Measurements from ENCODE around the gene KNTC1. TPM values are rescaled to one million over a fixed set of nuclear protein-coding genes. Genes with fewer than 3 reads are reported as not detected.

The KNTC1 gene
- total RNA-seq, 4 donors from 2014 or later, result 13.2 to 18.3 (median 15.0) TPM

GRCh38 chr12:122672515-122672914 lies 145.5 kb downstream of the KNTC1 start:
- no peak for TF ChIP-seq CTCF (IDR thresholded peaks at IDR 0.05; ENCODE audit: low read depth)

Small RNAs within 50 kb of the gene (small RNA-seq; reads per million reads assigned to genes)
- gene AC026333.1, result not detected
- gene RF00411, result not detected

Other genes starting within 250 kb of the KNTC1 start
- 100 to 1,000 TPM in 3 of 4 donors, 10 to 100 TPM in 1; 86.7 to 103 (median 103) TPM for gene CLIP1, start 104.6 kb upstream of the KNTC1 start, total RNA-seq
- gene ZCCHC8, start 26.3 kb upstream of the KNTC1 start, total RNA-seq, result 10 to 100 TPM; 24.4 to 33.4 (median 28.9) TPM
- 100 to 1,000 TPM in 2 of 4 donors, 10 to 100 TPM in 2; 63.4 to 103 (median 98.6) TPM for gene RSRC2, start 313 bp upstream of the KNTC1 start, total RNA-seq
- gene HCAR2, start 176.1 kb downstream of the KNTC1 start, total RNA-seq, result 10 to 100 TPM in 2 of 4 donors, 1 to 10 TPM in 2; 7.7 to 15.8 (median 10.9) TPM
- gene HCAR3, start 189.6 kb downstream of the KNTC1 start, total RNA-seq, result 1 to 10 TPM; 1.9 to 3.1 (median 2.4) TPM
- gene HCAR1, start 203.6 kb downstream of the KNTC1 start, total RNA-seq, result 1 to 10 TPM; 4.0 to 7.7 (median 4.8) TPM
- 10 to 100 TPM; 19.6 to 32.8 (median 26.2) TPM for gene DENR, start 225.6 kb downstream of the KNTC1 start, total RNA-seq
- gene CCDC62, start 247.3 kb downstream of the KNTC1 start, total RNA-seq, result 1 to 10 TPM in 2 of 4 donors, under 1 TPM in 2; 0.82 to 1.5 (median 0.99) TPM